ENCODE measurements around the gene GPR139. TPM values are rescaled to one million over a fixed set of nuclear protein-coding genes. Genes with fewer than 3 reads are reported as not detected.

GPR139 gene
- total and polyA plus RNA-seq, 9 donors, result not detected

- 52 to 68% (median 57%) methylated on average over 7 of the region's 7 CpGs for WGBS, 3 donors
- intact Hi-C loops (cut with DNase I), result no loop called here
- no peak for TF ChIP-seq CTCF (IDR thresholded peaks at IDR 0.05)
- TF ChIP-seq POLR2A (IDR thresholded peaks at IDR 0.05), result no peak
- no peak for TF ChIP-seq EP300 (IDR thresholded peaks at IDR 0.05)
Measured at GRCh38 chr16:19991614-19992013, 82.1 kb downstream of the GPR139 start.

GRCh38 chr16:19984135-19984534 is 89.6 kb downstream of the GPR139 start:
- Histone ChIP-seq H3K9me3 (no peaks in the 10 kb centered on the region), H3K4me1 (ENCODE audit: insufficient read depth) (no peaks in the 10 kb centered on the region), H3K4me3 (no peak overlapping the region), H3K27ac (no peak overlapping the region), H3K27me3 (no peaks in the 10 kb centered on the region), H3K36me3 (no peaks in the 10 kb centered on the region)
- TF ChIP-seq POLR2A (IDR thresholded peaks at IDR 0.05) (no peak), CTCF (IDR thresholded peaks at IDR 0.05) (no peak), EP300 (IDR thresholded peaks at IDR 0.05) (no peak)
- DNase-seq, result no peak
- intact Hi-C loops (cut with DNase I), result no loop called here
- 67 to 81% (median 75%) methylated on average over 3 of the region's 3 CpGs for WGBS, 3 donors

More at GRCh38 chr16:19991614-19992013, 82.1 kb downstream of the GPR139 start:
- DNase-seq, result no peak
- Histone ChIP-seq H3K4me1 (ENCODE audit: insufficient read depth) (no peaks in the 10 kb centered on the region), H3K36me3 (no peaks in the 10 kb centered on the region), H3K27ac (no peak overlapping the region), H3K27me3 (no peaks in the 10 kb centered on the region), H3K9me3 (no peaks in the 10 kb centered on the region), H3K4me3 (no peak overlapping the region)

Other genes with a start within 250 kb of the GPR139 start
- 10 to 100 TPM; 24.3 to 88.4 (median 46.9) TPM for gene GPRC5B, start 189.0 kb downstream of the GPR139 start, total RNA-seq
- gene GPRC5B, start 189.0 kb downstream of the GPR139 start, polyA plus RNA-seq, result 10 to 100 TPM; 44.7 to 99.9 TPM